Subcutaneous adipose tissue (tissue), 4 donors: ENCODE measurements around the gene CC2D1A. TPM values are rescaled to one million over a fixed set of nuclear protein-coding genes. Genes with fewer than 3 reads are reported as not detected.

Experiments
- total RNA-seq, 4 donors: library from RNA; depleted of rRNA; stranded (reverse); fragments of >200 nt; gene quantifications; one replicate each; pipeline ENCODE4 v1.1.0, GENCODE V29; 2016
- TF ChIP-seq, protein P1 (sequence below): fragments of 450-650 bp; IDR thresholded peaks from one replicate; pipeline ENCODE4 v1.5.1; 2016; ENCODE audit warnings: low read depth, mild to moderate bottlenecking, control low read depth, antibody characterized with exemption, moderate library complexity

The CC2D1A gene
- total RNA-seq, 4 donors from 2014 or later, result 15.2 to 36.2 (median 16.5) TPM

DNA sequence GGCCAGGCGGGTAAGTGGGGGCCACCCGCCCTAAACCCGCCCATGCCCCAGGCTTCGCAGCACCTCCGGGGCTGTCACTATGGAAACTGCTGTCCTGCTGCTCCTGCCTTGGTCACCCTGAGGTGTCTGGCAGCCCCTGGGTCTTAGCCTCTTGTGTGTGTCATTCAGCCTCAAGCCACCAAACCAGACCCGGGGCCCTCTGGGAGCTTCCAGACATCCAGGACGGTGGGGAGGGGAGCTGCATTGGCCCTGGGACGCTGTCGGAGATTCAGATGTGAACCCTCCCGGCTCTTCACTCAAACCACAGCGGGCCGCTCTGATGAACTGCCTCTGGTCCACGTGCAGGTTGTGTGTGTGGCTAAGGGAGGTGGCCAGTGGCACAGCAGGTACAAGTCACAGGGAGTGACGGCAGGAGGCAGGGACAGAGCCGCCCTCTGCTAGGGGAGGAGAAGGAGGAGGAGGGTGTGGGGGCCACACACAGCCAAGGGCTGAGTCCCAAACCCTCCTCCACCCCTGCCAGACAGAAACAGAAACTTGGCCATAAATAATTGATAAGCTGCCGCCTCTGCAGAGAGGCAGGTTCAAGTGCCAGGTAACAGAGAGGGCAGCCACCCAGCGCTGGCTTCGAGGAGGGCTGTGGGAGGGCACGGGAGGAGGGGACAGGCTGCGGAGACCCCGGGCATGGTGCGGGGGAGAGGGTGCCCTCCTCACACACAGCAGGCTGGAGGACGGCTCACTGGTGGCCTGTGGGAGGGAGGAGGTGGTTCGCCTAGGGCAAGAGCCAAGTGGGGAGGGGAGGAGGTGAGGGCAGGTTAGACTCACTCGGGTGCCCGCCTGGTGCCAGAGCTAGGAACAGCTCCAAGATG, 21.0 kb upstream of the CC2D1A start:
- TF ChIP-seq, protein P1, sequence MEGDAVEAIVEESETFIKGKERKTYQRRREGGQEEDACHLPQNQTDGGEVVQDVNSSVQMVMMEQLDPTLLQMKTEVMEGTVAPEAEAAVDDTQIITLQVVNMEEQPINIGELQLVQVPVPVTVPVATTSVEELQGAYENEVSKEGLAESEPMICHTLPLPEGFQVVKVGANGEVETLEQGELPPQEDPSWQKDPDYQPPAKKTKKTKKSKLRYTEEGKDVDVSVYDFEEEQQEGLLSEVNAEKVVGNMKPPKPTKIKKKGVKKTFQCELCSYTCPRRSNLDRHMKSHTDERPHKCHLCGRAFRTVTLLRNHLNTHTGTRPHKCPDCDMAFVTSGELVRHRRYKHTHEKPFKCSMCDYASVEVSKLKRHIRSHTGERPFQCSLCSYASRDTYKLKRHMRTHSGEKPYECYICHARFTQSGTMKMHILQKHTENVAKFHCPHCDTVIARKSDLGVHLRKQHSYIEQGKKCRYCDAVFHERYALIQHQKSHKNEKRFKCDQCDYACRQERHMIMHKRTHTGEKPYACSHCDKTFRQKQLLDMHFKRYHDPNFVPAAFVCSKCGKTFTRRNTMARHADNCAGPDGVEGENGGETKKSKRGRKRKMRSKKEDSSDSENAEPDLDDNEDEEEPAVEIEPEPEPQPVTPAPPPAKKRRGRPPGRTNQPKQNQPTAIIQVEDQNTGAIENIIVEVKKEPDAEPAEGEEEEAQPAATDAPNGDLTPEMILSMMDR, result no peak

DNA sequence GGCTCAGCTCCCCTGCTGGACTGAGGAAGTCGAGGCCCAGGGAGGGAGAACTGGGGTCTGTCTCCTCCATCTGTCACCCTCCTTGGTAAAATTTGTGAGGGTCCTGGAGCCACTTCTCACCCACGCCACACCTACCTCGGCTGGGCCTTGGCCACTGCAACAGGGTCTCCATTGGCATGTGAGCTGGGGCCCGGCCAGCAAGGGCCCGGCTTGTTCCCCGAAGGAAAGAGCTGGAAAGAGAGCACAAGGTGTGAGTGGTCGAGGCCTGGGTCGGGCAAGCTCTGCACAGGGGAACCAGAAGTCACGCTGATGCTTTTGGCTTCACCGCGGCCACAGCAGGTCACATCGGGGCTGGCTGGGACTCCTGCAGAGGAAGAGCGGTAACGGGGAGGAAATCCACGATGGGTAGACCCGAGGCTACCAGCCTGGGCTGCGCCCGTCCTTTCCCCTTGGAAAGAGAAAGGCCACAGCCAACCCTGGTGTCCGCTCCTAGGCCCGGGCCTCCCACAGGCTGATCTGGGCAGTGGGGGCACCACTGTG, 20.1 kb upstream of the CC2D1A start:
- TF ChIP-seq, protein P1, result no peak

DNA sequence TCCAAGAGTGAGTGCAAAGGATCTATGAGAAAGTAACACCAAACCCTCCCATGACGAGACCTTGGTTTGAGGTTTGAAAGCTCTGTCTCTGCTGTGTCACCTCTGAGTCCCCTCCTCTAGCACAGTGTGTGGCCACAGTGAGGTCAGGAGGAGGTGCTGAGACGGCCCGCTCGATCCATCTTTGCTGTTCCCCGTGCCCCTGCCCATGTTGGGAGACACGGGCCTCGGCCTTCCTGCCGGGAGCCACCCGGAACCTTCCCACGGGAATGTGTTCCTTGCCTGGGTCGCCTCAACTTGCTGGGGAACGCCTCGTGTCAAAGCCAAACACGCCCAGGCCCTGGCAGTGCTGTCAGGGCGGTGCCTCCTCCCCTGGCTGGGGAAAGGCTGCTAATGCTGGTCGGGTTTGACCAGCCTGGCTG, 19.0 kb upstream of the CC2D1A start:
- TF ChIP-seq, protein P1, result no peak

DNA sequence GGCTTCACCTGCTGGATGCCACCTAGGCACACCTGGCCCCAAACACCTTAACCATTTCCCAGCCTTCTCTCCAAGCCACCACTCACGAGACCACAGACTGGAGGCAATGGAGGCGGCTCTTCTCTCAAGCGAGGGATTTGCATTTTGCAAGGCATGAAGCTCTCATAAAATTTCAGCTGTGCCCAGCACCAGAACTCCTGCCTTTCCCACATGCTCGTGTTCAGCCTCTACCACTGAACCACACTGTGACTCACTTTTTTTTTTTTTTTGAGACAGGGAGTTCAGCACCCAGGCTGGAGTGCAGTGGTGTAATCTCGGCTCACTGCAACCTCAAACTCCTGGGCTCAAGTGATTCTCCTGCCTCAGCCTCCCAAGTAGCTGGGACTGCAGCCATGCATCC, 18.5 kb upstream of the CC2D1A start:
- TF ChIP-seq, protein P1, result no peak

DNA sequence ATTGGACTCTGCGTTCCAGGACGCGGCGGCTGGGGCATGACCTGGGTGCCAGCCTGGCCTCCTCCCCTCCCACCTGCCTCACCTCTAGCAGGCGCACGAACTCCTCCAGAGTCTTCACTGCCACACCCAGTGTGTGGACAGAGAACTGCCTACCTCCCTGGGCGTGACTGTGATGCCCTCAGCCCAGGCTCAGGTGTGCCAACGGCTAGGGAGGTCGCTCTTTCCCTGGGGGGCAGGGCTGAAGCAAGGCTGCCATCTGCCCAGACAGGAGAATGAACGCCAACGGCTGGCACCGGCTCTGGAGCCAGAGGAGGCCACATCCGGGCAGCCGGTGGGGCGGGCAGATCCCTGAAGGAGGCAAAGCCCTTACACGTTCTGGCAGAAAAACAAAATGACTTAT, 17.7 kb upstream of the CC2D1A start:
- TF ChIP-seq, protein P1, result no peak

DNA sequence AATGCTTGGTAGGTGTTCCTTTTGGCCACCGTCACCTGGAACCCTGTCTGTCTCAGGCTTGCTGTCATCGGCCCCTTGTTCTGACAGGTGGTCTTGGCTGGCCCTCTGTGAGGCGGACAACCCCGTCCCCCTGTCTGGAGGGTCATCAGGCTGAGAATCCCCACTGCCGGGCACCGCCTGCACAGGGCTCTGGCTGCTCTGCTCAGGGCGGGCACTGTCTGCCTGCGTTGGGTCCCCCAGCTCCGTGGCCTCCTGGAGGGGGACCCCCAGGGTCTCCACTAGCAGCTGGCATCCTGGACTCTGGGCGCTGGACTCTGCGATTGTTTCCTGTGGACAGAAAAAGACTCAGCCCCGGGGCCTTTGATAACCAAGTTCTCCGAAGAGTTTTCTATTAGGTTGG, 15.9 kb upstream of the CC2D1A start:
- TF ChIP-seq, protein P1, result no peak

DNA sequence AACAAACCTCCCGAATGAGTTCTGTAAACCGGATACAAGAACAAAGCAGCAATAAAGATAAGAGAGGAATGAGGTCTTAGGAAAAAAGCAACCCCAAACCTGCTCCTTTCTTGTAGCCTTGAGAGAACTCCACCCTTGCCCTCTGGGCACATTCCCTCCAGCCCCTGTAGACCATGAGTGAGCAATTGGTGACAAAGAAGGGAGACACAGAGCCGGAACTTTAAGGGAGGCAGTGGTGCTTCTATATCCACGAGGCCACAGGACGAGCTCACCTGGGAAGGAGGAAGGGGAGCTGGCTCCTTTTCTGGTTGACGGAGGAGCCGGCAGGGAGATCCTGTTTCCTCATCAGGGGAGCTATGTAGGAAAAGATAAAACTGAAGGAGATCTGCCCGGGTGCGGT, 13.1 kb upstream of the CC2D1A start:
- TF ChIP-seq, protein P1, result no peak
